ENCODE data around the gene SCUBE3.

Gene SCUBE3

DNA sequence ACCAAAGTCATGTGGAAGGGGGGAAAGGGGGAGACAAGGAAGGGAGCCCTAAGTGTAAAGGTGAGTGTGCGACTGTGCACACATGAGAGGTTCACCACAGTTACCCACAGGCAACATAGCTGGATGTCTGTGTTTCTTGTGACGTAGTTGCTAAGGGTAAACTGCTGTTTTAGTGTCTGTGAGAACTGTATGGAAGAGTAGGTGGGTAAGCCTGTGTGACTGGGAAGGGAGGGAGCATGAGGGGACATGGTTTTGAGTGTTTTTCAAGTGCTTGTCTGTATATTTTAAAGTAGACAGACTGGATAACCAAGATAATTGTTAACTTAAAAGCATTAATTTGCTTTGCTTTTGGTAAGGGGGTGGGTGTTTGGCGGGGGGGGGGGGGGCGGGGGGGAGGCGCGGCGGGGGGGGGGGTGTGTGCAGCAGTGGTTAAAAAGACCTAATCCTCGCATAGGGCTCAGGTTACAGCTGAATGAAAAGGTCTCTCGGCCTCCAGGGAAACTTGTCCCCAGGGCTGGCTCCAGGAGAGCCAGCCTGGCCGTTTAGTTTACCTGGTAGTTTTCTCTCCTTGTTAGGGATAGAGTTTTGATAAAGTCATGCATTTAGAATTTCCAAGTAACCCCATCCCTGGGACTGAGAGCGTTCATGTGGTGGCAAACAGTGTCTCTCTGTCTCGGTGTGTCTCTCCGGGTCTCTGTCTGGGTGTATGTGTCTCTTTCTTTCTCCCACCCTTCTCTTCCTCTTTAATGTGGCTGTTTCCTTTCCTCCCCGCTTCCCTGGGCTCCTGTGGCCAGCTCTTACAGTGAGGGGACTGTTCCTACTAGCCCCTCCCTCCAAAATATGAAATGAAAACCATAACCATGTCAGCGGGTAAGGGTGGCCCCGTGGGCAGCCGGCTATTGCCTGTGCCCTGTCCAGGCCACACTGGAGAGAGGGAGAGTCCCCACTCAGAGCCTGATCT, 3.4 kb downstream of the SCUBE3 start:
- no peak for DNase-seq (ENCODE audit: extremely low read depth, insufficient read length)
- Histone ChIP-seq H3K36me3 (ENCODE audit: control insufficient read depth, insufficient read depth, low read length) (no peaks in the 10 kb centered on the region), H3K27me3 (replicated peaks; ENCODE audit: control insufficient read depth, insufficient read depth, low read length) (peaks cover 4% of the 10 kb centered on the region)

DNA sequence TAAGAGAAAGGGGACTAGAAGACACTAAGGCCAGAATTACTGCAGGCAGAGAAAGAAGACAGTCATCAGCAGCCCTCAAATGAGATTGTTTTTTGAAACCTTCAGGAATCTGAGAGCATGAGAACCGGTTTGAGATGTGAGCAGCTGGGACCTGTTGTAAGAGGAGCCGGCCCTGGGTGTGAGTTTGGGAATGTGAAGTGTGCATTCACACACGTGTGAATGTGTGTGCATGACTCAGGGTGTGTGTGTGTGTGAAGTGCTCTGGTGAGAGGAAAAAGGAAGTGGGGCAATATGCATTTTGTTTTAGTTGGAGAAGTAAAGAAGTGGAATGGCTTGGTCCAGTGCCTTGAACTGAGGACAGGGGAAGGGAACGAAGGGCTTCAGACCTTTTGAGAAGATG, 4.3 kb downstream of the SCUBE3 start:
- no peak for DNase-seq (ENCODE audit: extremely low read depth, insufficient read length)
- no peaks in the 10 kb centered on the region; the same call in 1 of the 2 replicates for H3K36me3 ChIP-seq (ENCODE audit: control insufficient read depth, insufficient read depth, low read length)
- no peak overlapping the region for H3K4me3 ChIP-seq (replicated peaks; ENCODE audit: low read depth, low read length)
- TF ChIP-seq, protein P1, sequence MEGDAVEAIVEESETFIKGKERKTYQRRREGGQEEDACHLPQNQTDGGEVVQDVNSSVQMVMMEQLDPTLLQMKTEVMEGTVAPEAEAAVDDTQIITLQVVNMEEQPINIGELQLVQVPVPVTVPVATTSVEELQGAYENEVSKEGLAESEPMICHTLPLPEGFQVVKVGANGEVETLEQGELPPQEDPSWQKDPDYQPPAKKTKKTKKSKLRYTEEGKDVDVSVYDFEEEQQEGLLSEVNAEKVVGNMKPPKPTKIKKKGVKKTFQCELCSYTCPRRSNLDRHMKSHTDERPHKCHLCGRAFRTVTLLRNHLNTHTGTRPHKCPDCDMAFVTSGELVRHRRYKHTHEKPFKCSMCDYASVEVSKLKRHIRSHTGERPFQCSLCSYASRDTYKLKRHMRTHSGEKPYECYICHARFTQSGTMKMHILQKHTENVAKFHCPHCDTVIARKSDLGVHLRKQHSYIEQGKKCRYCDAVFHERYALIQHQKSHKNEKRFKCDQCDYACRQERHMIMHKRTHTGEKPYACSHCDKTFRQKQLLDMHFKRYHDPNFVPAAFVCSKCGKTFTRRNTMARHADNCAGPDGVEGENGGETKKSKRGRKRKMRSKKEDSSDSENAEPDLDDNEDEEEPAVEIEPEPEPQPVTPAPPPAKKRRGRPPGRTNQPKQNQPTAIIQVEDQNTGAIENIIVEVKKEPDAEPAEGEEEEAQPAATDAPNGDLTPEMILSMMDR (IDR thresholded peaks at IDR 0.05; ENCODE audit: insufficient read depth, low read length, poor library complexity, severe bottlenecking): no peak
- H3K27me3 ChIP-seq (replicated peaks; ENCODE audit: control insufficient read depth, insufficient read depth, low read length): no peaks in the 10 kb centered on the region; the same call in none of the 2 replicates

More for the DNA sequence above, 3.4 kb downstream of the SCUBE3 start:
- TF ChIP-seq, protein P1 (IDR thresholded peaks at IDR 0.05; ENCODE audit: insufficient read depth, low read length, poor library complexity, severe bottlenecking): no peak
- H3K4me3 ChIP-seq (replicated peaks; ENCODE audit: low read depth, low read length): no peak overlapping the region

DNA sequence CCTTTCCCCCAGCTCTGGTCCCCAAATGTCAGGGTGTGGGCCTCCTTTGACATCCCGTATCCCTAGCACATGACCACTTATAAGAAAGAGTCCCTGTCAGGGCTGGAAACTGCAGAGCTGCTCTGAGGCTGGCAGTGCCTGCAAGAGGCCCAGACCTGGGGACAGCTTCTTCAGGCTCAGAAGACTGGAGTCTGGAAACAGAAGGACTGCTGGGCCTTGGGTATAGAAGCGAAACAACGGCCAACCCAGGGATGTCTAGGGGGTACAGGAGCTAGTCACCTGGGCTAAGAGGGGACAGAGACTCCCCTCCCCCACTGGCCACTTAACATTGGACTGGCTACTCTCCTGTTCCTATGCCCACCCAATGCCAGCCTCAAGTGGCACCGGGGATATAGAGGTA, 4.7 kb downstream of the SCUBE3 start:
- no peak for DNase-seq (ENCODE audit: extremely low read depth, insufficient read length)
- TF ChIP-seq, protein P1 (IDR thresholded peaks at IDR 0.05; ENCODE audit: insufficient read depth, low read length, poor library complexity, severe bottlenecking): no peak
- Histone ChIP-seq H3K27me3 (replicated peaks; ENCODE audit: control insufficient read depth, insufficient read depth, low read length) (no peaks in the 10 kb centered on the region; the same call in none of the 2 replicates), H3K36me3 (ENCODE audit: control insufficient read depth, insufficient read depth, low read length) (no peaks in the 10 kb centered on the region; the same call in 1 of the 2 replicates), H3K4me3 (replicated peaks; ENCODE audit: low read depth, low read length) (no peak overlapping the region)

DNA sequence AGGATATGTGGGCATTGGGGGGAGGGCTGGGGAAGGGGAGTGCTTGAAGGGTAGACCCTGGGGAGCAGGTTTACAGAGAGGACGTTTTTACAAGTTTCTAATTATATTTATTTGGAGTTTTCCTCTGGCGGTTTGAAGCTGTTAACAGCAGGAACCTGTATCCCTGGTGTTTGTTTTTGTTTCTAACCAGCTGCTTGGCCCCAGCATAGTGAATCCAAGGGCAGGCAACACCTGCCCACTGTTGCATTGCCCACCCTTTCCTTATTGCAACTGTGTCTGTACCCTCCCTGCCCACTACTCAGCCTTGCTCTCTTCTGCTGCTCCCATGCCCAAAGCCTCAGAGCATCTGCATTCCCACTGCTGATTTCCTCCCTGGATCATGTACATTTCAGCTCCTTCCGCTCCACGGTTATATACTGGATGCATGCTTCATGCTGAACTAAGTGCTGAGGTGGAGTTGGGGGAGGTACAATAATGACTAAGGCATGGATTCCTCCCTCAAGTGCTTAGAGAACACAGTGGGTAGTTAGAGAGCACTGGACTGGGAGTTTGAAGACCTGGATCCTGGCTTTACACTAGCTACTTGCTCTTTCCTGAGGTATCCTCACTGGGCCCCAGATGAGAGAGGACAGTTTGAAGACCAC, 6.0 kb downstream of the SCUBE3 start:
- TF ChIP-seq, protein P1 (IDR thresholded peaks at IDR 0.05; ENCODE audit: insufficient read depth, low read length, poor library complexity, severe bottlenecking): no peak
- no peak overlapping the region for H3K4me3 ChIP-seq (replicated peaks; ENCODE audit: low read depth, low read length)

DNA sequence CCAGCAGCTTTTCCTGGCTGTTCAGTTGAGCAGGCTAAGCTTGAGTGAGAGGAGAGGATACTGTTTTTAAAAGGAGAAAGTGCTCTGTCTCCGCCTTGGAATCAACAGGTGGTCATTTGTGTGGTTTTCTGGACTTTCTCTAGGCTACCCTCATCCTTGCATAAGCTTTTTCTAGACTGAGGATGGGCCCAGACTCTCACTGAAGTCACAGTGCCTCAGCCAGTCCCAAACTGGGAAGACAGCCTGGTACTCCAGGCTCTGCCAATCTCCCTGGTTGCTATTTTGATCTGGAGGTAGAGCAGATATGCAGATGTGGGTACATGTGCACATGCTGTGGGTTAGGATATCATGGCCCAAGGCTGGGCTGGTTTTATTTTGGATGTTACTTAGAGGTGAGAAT, 7.0 kb downstream of the SCUBE3 start:
- Histone ChIP-seq H3K27me3 (replicated peaks; ENCODE audit: control insufficient read depth, insufficient read depth, low read length) (no peaks in the 10 kb centered on the region), H3K36me3 (ENCODE audit: control insufficient read depth, insufficient read depth, low read length) (no peaks in the 10 kb centered on the region; the same call in 1 of the 2 replicates), H3K4me3 (replicated peaks; ENCODE audit: low read depth, low read length) (no peak overlapping the region)
- TF ChIP-seq, protein P1 (IDR thresholded peaks at IDR 0.05; ENCODE audit: insufficient read depth, low read length, poor library complexity, severe bottlenecking): no peak
- no peak for DNase-seq (ENCODE audit: extremely low read depth, insufficient read length)

More for the DNA sequence above, 6.0 kb downstream of the SCUBE3 start:
- H3K27me3 ChIP-seq (replicated peaks; ENCODE audit: control insufficient read depth, insufficient read depth, low read length): no peaks in the 10 kb centered on the region; the same call in none of the 2 replicates
- H3K36me3 ChIP-seq (ENCODE audit: control insufficient read depth, insufficient read depth, low read length): no peaks in the 10 kb centered on the region; the same call in 1 of the 2 replicates
- DNase-seq (ENCODE audit: extremely low read depth, insufficient read length): no peak

Data from GM06990 (cell line).